ENCODE results near the gene OCA2.
"Not testable (repeated sequence)": the region's sequence is repeated elsewhere in the genome, so short reads cannot be mapped to it uniquely, and the experiment has no call there.

Gene OCA2

GRCh38 chr15:27804569-27805260, 294.4 kb downstream of the OCA2 start:
- DNase-seq = no peak

- no peak for DNase-seq
Measured at GRCh38 chr15:27798807-27799206, 300.3 kb downstream of the OCA2 start.

GRCh38 chr15:27797765-27798164, 301.4 kb downstream of the OCA2 start:
- no peak for DNase-seq

GRCh38 chr15:27796405-27797320, 302.5 kb downstream of the OCA2 start:
- no peak for DNase-seq

- DNase-seq = no peak
Measured at GRCh38 chr15:27792756-27793264, 306.3 kb downstream of the OCA2 start.

- DNase-seq = no peak
Measured at GRCh38 chr15:27790270-27790669, 308.8 kb downstream of the OCA2 start.

- no peak for DNase-seq
Measured at GRCh38 chr15:27787931-27788330, 311.2 kb downstream of the OCA2 start.

- no peak for DNase-seq
Measured at GRCh38 chr15:27784107-27784506, 315.0 kb downstream of the OCA2 start.

GRCh38 chr15:27783678-27784077, 315.4 kb downstream of the OCA2 start:
- no peak for DNase-seq

GRCh38 chr15:27782125-27782524, 317.0 kb downstream of the OCA2 start:
- no peak for DNase-seq

- DNase-seq = no peak
Measured at GRCh38 chr15:27776501-27776900, 322.6 kb downstream of the OCA2 start.

GRCh38 chr15:27774638-27775037, 324.5 kb downstream of the OCA2 start:
- DNase-seq = no peak

GRCh38 chr15:27774191-27774590, 324.9 kb downstream of the OCA2 start:
- no peak for DNase-seq

- no peak for DNase-seq
Measured at GRCh38 chr15:27771892-27772291, 327.2 kb downstream of the OCA2 start.

GRCh38 chr15:27770769-27771554, 328.2 kb downstream of the OCA2 start:
- DNase-seq = no peak

GRCh38 chr15:27770086-27770607, 329.0 kb downstream of the OCA2 start:
- DNase-seq = no peak

- no peak for DNase-seq
Measured at GRCh38 chr15:27769652-27770051, 329.5 kb downstream of the OCA2 start.

- no peak for DNase-seq
Measured at GRCh38 chr15:27768732-27769475, 330.2 kb downstream of the OCA2 start.

GRCh38 chr15:27767918-27768640, 331.0 kb downstream of the OCA2 start:
- no peak for DNase-seq

GRCh38 chr15:27767430-27767829, 331.7 kb downstream of the OCA2 start:
- not testable (repeated sequence) for DNase-seq

GRCh38 chr15:27764339-27764738, 334.8 kb downstream of the OCA2 start:
- DNase-seq = no peak
